CD4-positive, alpha-beta T cell treated with Interleukin-6 for 4 hours (primary cell): ENCODE results near the gene INTS3.
A peak's percentile ranks its signal among the peaks of the same experiment; 100 is the strongest.
"Not testable (repeated sequence)": the region's sequence is repeated elsewhere in the genome, so short reads cannot be mapped to it uniquely, and the experiment has no call there.

Experiments
- DNase-seq: peaks from one replicate; pipeline ENCODE4 v3.0.0-alpha.2; 2020; ENCODE audit warnings: mixed read lengths

Gene INTS3

DNA sequence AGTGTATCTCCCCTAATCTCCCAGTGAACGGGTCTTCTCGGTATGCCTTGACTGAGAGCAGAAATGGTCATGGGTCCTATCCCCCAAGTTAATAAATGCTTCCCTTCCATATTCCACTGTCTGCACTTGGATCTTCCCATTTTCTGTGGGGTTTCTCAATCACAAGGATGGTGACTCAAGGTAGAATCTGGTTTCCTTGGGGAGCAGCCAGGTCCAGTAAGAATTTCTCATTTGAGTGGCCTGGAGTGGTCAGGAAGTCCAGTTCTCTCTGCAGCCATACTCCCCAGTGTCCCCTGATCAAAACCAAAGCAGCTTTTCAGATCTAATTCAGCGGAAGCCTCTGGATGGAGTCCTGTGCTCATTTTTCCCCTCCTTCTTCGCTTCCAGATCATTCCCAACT, 32.6 kb downstream of the INTS3 start:
- no peak for DNase-seq

DNA sequence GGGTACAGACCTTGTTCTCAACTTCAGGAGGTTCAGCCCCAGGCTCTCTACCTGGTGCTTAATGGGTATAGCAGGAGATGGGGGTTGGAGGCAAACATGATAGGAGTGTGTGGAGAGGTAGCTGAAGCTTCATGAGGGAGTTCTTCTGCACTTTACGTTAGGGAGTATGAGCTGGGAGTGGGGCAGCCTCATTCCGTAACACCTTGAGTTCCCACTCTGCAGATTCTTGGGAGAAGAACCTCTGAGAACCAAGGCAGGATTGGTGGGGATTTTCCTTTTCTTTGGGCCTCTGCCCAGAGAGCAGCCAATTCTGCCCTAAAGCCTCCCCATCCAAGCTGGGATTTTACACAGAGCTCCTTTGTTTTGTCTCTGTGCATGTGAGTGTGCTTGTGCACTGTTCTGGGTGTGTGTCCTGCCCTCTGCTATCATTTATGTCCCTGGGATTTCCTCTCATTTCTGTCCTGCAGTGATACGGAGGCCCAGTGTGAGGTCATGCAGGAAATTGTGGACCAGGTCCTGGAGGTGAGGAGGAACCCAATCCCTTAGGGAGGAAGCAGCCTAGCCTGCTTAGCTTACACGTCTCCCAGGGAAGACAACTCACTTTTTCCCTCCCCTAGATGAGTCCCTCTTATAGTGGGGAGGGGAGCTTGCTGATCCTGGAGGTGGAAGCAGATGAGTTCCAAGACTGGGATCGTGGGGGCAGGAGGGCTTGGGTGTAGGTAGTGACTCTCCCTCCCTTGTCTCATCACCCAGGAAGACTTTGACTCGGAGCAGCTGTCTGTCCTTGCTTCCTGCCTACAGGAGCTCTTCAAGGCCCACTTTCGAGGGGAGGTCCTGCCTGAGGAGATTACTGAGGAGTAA, 35.7 kb downstream of the INTS3 start:
- DNase-seq = no peak

DNA sequence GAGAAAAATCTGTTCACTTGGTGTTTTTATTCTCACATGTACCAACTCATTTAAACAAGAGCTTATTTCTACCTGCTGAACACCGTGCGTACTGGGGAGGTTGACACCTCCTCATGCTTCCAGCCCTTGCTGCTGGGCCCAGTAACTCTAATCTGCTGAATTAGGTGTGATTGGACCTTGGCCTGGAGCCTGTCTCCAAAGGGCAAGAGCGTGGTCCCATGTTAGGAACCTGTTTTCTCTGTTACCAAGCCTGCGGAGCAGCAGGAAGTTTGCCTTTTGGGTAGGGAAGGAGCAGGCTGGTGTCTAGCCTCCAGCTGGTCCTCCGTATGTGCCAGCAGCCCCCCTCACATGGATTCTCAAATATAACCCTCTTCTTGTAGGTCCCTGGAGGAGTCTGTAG, 36.5 kb downstream of the INTS3 start:
- DNase-seq = no peak

DNA sequence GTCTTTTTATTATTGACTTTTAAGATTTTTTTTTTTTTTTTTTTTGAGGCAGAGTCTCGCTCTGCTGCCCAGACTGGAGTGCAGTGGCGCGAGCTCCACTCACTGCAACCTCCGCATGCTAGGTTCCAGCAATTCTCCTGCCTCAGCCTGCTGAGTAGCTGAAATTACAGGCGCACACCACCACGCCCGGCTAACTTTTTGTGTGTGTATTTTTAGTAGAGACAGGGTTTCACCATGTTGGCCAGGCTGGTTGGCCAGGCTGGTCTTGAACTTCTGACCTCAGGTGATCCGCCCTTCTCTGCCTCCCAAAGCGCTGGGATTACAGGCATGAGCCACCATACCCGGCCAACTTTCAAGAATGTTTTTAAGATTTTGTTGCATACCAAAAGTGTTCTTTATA, 38.8 kb downstream of the INTS3 start:
- DNase-seq = not testable (repeated sequence)

DNA sequence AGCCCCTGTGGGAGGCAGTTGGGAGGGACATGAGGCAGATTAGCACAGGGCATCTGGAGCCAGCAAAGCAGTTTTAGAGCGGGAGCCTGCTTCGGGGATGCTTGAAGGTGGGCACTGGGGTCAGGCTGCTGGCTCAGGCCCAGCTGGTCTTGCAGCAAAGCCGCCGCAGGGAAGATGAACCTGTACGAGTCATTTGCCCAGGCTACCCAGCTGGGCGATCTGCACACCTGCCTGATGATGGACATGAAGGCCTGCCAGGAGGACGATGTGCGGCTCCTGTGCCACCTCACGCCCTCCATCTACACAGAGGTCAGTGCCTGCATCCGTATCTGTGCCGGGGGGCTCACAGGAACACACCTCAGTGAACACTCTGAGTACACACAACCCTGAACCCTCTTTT, 39.7 kb downstream of the INTS3 start:
- no peak for DNase-seq

DNA sequence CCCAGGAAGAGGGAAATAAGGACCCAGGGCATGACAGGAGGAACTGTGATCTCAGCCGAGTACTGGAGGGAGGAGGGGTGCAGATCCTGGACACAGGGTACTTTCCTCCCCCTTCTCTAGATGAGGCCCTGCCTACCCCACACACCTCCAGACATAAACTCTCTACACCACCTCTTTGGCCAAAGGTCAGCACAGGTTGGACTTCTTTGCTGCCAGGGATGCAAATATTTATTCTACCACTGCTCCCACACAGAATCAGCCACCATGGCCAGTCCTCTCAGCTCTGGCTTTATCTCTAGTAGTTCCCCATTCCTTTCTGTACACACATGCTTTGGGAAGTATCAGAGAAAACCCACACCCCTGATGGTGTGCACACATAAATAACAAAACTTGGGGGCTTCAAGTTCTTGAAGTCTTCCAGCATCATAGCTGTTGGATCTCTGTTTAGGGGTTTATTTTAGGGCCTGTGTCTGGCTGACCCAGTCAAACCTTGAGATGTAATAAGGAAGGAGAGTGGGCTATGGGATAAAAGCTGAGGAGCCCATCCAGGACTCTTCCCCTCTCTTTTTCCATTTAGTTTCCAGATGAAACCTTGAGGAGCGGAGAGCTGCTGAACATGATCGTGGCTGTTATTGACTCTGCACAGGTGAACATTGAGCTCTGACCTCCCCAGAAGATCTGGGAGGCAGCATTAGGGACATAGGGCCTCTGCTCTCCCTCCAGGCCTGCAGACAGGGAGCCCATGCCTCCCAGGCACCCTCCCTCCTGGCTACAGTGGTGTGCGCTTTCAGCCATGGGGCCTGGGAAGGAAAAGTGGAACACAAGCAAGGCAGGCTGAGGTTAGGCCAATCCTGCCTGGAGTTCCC, 40.7 kb downstream of the INTS3 start:
- DNase-seq = no peak

DNA sequence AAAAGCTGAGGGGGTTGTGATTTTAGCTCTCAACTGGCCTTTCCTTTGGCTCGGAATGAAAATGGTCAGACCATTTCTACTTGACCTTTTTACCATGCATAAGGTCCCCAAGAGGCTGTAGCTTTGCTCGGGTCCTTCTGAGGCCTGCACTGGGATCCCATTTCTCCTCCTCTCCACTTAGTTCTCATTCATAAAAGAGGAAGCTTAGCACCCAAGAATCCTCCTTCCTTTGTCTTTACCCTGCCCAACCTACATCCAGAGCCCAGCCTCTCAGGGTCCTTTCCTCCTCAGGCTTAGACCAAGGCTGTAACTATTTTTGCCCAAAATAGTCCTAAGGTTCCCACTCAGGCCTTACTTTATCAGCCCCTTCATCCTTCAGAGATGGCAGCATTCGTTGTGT, 41.4 kb downstream of the INTS3 start:
- no peak for DNase-seq

DNA sequence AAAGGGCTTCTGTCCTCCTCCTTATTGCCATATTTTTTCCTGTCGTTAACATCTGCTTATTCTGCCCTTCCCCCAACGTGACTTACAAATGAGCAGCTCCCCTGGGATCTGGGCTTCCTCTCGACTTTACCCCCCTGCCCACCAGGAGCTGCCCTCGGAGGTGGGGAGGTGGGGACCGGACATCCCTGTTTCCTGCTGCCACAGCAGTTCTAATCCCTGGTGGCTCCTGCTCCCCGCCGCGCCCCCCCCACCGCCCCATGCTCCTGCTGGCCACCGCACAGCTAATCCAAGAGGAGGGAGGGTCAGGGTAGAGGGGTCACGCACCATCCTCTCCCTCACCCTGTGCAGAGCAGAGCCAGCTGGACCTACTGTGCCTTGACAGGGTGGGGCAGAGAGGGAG, 42.9 kb downstream of the INTS3 start:
- no peak for DNase-seq

DNA sequence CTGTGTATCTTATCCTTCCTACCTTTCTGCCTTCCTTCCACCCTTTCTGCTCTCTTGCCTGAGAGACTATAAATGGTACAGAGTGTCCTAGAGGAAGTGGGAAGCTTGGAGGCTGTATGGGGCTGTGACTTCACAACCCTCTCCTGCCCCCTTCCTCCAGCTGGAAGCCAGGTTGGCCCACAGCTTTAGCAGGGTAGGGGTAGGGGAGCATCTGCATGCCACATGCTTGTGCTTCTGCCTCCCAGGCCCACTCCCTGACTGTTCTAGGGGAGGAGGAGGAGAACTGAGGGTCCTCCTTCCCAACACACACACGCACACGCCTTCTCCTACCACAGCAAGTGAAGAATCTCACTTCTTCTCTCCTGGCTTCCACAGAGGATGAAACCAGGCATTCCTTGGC, 43.4 kb downstream of the INTS3 start:
- no peak for DNase-seq

DNA sequence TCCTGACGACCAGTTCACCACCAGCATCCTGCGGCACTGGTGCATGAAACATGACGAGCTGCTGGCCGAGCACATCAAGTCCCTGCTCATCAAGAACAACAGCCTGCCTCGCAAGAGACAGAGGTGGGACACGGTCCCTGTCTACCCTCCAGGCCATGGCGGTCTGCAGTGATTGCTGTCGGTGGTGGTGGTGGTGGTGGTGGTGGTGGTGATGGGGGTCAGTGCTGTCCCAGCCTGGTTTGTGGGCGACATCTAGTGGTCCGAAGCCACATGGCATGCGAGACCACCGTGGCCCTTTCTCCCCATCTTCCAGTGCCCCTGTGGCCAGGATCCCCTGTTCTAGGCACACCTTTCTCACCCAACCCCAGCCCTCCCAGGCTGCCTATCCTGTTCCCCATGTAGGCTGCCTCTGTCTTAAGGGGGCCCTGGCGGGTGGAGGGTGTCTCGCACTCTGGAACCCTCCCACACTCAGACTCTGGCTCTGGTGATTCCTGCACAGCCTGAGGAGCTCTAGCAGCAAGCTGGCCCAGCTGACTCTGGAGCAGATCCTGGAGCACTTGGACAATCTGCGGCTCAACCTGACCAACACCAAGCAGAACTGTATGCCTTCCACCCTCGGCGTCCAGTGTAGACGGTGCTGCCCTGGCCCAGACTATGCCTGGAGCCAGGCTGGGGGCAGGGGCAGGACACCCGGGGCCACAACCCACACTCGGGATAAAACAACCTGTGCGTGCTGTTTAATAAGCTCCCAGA, 44.2 kb downstream of the INTS3 start:
- no peak for DNase-seq

DNA sequence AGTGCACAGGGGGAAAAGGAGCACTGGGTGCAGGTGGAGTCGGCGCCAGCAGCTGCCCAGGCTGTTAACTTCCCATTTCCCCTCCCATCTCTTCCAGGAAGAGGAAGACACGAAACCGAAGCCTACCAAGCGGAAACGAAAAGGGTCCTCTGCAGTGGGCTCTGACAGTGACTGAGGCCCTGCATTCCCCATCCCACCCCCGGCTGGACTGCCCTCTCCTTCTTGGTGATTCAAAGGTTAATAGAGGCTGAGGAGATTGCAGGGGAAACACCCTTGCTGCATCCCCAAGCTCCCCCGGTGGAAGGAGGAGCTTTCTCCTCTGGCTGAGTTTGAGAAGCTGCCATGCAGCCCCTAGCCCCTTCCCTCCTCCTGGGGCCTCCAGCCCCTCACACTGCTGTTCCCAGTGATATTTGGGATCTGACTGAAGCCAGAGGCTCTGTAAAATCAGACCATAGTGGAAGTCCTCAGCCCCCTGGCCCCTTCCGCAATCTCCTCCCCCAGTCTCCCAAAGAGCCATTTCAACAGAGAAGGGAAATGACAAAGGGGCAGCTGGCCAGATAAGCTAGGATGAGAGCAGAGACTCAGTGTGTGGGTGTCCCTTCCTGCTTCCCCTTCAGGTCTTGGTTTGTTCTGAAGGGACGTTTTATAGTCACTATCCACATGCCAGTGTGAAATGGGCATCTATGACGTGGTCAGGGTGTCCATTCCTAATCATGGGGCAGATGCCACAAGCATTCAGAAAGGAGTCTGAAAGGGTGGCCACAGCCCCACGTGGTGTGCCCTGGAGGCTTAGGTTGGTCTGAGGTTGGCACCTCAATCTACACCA, 45.5 kb downstream of the INTS3 start:
- no peak for DNase-seq

DNA sequence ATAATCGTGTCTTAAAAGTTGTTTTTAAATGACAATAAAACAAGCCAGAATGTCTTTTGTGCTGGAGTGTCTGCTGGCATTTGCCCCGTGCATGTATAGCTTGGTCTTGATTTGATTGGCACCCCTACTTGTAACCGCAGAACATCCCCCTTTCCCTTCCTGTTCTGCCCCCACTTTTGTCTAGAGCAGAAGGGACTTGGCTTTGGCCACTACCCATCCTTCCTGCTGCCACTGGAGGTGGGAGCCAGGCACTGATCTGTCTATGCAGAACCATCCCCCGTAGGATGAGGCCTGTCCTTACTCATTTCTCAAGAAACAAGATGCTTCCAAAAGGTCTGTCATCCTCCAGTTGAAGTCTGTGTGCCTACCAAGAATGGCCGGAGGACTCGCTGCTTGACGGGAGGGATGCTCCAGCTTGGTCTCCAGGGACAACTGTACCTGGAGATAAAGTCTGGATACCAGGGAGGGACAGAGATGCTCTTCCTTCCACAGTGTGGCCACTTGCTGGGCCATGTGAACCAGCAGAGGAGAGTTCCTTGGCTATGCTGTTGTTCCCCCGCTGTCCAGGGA, 46.3 kb downstream of the INTS3 start:
- DNase-seq = no peak

DNA sequence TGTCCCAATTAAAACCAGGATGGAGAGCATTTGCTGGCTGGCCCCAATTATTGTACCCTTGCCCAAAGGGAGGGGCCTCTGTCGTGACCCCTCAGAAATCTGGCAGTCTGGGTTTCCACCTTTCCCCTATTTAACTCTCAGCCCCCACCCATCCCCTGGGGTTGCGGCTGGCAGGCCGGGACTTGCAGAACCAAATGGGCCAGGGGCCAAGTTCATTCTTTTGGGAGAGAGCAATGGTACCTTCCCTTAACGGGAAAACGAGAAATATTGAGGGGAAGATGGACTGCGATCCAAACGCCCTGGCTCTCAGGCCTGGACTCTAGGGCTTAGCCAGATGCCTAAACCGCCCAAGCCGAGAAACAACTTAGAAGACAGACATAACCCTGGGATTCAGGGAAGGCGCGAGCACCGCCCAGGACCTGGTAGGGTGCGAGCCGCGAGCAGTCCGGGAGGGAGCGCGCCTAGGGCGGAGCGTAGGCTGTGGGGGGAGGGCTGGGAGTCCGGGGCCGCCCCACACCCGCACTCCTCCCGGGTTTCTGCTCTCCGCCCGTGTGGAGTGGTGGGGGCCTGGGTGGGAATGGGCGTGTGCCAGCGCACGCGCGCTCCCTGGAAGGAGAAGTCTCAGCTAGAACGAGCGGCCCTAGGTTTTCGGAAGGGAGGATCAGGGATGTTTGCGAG, 47.1 kb downstream of the INTS3 start, which contains the start of gene SLC27A3:
Gene SLC27A3, plus strand, starts transcription at position 628 of the 678 bp plus-strand sequence. CDS start 91 bp downstream, outside the sequence.
- DNase-seq = no peak

DNA sequence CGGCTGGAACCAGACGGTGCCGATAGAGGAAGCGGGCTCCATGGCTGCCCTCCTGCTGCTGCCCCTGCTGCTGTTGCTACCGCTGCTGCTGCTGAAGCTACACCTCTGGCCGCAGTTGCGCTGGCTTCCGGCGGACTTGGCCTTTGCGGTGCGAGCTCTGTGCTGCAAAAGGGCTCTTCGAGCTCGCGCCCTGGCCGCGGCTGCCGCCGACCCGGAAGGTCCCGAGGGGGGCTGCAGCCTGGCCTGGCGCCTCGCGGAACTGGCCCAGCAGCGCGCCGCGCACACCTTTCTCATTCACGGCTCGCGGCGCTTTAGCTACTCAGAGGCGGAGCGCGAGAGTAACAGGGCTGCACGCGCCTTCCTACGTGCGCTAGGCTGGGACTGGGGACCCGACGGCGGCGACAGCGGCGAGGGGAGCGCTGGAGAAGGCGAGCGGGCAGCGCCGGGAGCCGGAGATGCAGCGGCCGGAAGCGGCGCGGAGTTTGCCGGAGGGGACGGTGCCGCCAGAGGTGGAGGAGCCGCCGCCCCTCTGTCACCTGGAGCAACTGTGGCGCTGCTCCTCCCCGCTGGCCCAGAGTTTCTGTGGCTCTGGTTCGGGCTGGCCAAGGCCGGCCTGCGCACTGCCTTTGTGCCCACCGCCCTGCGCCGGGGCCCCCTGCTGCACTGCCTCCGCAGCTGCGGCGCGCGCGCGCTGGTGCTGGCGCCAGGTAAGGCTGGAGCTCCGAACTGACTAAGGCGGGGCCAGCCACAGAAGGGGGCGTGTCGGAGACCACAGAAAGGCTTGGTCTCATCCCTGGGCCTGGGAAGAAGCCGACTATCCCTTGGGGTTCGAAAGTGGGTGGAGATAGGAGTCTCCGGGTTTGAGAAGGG, 47.8 kb downstream of the INTS3 start:
- peak; percentile 81 for DNase-seq

DNA sequence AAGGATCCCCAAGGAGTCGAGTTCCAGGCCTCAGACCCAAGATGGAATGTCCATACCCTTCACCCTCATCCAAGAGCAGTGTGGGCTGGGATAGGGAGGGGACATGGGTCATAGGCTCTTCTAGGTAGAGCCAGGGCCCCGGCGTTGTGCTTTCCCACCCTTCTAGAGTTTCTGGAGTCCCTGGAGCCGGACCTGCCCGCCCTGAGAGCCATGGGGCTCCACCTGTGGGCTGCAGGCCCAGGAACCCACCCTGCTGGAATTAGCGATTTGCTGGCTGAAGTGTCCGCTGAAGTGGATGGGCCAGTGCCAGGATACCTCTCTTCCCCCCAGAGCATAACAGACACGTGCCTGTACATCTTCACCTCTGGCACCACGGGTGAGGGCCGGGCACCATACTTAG, 48.5 kb downstream of the INTS3 start:
- no peak for DNase-seq

DNA sequence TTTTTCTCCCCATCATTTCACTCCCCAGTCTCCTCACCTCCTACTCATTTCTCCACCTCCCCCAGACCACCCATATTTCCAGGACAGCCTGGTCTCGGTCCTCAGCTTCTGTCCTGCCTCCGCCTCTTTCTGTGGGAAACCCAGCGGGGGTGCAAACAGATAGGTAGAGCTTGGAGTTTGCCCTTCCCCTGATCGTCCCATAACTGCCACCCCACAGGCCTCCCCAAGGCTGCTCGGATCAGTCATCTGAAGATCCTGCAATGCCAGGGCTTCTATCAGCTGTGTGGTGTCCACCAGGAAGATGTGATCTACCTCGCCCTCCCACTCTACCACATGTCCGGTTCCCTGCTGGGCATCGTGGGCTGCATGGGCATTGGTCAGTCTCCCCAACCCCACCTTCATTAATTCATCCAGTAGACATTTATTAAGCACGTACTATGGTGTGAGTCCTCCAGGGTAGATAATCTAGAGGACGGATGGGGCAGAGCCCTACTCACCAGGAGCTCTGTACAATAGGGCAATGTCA, 49.1 kb downstream of the INTS3 start:
- no peak for DNase-seq

DNA sequence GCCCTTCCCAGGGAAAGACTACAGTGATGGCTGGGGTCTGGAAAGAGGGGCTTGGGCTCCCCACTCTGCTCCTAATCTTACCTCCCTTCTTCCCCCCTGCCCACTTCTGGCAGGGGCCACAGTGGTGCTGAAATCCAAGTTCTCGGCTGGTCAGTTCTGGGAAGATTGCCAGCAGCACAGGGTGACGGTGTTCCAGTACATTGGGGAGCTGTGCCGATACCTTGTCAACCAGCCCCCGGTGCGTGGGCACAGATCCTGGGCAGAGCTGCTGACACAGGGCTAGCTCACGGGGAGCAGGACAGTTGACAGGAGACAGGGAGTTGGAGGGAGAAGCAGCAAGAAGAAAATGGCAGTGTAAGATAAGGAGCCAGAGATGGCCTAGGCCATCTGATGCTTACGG, 49.8 kb downstream of the INTS3 start:
- no peak for DNase-seq

DNA sequence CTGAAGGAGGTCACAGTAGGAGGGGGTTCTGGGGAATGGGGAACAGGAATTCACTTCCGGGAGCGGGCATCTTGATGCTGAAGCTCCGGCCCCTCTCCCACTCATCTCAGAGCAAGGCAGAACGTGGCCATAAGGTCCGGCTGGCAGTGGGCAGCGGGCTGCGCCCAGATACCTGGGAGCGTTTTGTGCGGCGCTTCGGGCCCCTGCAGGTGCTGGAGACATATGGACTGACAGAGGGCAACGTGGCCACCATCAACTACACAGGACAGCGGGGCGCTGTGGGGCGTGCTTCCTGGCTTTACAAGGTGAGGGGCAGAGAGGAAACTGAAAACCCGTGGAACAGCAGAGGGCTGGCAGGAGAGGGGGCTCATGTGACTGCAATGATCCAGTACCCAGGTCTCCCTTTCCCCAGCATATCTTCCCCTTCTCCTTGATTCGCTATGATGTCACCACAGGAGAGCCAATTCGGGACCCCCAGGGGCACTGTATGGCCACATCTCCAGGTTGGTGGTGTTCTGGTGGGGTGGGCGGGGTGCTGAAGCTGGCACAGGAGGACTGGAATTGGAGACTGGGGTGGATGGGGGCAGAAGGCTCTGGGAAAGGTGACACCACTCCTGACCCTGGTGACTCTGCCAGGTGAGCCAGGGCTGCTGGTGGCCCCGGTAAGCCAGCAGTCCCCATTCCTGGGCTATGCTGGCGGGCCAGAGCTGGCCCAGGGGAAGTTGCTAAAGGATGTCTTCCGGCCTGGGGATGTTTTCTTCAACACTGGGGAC, 50.4 kb downstream of the INTS3 start:
- no peak for DNase-seq

DNA sequence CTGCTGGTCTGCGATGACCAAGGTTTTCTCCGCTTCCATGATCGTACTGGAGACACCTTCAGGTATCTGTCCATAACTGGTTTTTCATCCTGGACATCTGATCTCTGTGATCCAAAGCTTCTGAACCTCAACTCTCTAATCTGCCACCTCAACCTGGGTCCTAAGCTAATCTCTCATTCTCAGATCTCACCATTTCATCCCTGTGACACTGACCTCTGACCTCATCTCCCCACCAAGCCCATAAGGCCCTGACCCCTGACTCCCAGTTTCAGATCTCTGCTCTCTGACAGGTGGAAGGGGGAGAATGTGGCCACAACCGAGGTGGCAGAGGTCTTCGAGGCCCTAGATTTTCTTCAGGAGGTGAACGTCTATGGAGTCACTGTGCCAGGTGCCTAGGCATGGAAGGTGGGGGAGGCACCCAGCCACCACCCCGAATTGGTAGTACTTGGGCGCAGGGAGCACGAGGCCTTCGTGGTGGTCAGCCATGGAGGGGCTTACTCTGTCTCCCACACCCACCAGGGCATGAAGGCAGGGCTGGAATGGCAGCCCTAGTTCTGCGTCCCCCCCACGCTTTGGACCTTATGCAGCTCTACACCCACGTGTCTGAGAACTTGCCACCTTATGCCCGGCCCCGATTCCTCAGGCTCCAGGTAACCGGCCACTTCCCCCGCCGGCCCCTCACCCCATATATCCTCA, 51.1 kb downstream of the INTS3 start:
- DNase-seq = no peak
